Loucy (cell line): ENCODE data around the gene ORAI3.

ENCODE experiments used
- EZH2phosphoT487 ChIP-seq: fragments of 200-600 bp; IDR thresholded peaks from 2 replicates; pipeline ENCODE4 v1.6.1; 2018; ENCODE audit warnings: antibody characterized with exemption, mild to moderate bottlenecking, moderate library complexity, borderline replicate concordance
- TF ChIP-seq, protein P1 (sequence below): fragments of 200-600 bp; sonication (generic); conservative IDR thresholded peaks from 2 replicates; pipeline ENCODE4 v1.5.1; 2014; ENCODE audit warnings: mild to moderate bottlenecking, antibody characterized with exemption, low read length

DNA sequence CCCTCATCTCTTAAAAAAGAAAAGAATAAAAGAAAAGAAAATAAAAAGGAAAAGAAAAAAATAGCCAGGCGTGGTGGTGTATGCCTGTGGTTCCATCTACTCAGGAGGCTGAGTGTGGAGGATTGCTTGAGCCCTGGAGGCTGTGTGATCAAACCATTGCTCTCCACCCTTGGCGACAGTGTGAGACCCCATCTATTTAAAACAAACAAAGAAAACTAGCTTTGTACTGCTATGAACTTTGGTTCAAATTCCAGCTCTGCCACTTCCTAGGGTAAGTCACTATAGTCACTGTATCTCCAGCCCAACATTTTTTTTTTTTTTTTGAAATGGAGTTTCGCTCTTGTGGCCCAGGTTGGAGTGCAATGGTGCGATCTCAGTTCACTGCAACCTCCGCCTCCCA lies 48.3 kb upstream of the ORAI3 start:
- TF ChIP-seq, protein P1, sequence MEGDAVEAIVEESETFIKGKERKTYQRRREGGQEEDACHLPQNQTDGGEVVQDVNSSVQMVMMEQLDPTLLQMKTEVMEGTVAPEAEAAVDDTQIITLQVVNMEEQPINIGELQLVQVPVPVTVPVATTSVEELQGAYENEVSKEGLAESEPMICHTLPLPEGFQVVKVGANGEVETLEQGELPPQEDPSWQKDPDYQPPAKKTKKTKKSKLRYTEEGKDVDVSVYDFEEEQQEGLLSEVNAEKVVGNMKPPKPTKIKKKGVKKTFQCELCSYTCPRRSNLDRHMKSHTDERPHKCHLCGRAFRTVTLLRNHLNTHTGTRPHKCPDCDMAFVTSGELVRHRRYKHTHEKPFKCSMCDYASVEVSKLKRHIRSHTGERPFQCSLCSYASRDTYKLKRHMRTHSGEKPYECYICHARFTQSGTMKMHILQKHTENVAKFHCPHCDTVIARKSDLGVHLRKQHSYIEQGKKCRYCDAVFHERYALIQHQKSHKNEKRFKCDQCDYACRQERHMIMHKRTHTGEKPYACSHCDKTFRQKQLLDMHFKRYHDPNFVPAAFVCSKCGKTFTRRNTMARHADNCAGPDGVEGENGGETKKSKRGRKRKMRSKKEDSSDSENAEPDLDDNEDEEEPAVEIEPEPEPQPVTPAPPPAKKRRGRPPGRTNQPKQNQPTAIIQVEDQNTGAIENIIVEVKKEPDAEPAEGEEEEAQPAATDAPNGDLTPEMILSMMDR, result no peak
- no peak for TF ChIP-seq EZH2phosphoT487
